HG02970 (cell line): ENCODE data around the gene ACER2.

Source experiments
- ATAC-seq: cut with Tn5 transposase; IDR thresholded peaks from one replicate; pipeline ENCODE4 v1.9.1; 2021; ENCODE audit warnings: mild to moderate bottlenecking, moderate library complexity, moderate number of reproducible peaks; ENCODE audit not compliant: unreplicated experiment, low FRiP score

Gene ACER2

DNA sequence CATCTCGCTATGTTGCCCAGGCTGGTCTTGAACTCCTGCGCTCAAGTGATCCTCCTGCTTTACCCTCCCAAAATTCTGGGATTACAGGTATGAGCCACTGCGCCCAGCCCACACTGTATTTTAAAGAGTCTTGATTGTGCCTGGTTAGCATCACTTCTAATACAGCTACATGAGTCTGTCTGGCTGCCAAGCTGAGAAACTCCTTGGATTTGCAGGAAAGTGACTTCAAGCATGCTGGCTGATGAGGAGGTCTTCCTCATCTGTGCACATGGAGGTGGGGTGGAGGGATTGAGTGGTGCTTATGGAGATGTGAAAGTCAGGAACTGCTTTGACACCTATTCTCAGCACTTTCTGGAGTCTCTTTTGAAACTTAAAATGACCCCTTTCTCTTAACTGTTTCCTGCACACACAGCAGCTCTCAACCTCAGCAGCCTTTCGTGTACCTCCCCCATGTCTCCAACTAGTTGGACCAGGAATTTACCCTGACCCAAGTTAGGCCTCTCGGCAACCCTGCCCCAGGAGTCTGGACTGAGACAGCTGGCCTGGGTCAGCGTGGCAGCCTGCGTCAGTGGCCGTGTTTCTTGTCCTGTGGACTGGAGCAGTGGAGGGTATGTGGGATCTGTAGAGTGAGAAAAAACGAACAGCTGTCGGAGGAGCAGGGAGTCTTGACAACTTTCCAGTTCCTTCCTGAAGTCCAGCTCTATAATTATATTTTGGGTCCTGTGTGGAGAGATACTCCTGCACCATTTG is 72.5 kb downstream of the ACER2 start:
- ATAC-seq = no peak

DNA sequence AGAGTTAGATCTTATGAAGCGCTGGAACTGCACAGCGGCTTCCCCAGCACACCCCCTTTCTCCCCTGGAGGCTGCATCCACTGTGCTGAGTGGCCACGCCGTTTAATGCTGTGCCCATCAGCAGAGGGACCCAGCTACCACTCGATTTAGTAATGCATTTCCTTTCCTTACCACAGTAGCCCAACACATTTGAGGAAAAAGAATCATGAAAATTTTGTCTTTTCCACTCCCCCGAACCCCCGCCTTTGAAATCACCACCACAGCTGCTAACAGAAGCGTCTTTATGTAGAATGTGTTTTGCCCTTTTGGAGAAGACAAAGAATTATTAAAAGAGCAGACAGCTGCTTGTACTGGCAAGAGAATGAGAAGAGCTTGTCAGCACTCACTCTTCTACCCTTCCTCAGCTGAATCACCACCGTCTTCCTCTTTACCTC is 73.2 kb downstream of the ACER2 start:
- no peak for ATAC-seq

DNA sequence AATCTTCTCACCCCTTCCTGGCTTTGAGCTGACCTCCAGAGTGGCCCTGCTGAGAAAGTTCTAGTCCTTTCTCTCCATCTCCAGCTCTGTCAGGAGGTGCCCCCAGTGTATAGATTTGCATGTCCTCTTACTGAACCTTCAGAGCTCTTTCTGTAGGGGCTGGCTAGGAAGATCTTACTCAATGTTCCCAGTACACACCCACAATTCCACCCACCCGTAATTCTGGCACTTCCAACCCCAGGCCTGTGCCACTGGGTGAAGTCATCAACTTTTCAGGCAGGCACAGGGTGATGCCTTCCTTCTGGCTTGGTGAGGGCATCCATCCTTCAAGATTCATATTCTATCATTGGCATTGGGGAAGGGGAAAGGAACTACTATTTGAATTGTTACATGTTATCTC is 75.9 kb downstream of the ACER2 start:
- no peak for ATAC-seq

DNA sequence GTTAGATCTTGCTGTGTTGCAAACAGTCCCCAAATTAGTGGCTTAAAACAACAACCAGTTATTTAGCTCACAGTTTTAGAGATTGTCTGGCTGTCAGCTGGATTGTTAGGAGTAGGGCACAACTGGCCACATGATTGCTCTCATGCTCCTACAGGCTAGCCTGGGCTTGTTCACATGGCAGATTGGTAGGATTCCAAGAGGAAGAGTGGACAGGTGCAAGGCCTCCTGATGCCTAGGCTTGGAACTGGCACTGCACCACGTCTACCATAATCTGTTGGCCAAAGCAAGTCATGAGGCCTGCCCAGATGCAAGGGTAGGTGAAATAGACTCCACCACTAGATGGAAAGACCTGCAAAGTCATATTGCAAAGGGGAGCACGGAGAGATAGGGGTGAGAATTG is 76.4 kb downstream of the ACER2 start:
- ATAC-seq = no peak

DNA sequence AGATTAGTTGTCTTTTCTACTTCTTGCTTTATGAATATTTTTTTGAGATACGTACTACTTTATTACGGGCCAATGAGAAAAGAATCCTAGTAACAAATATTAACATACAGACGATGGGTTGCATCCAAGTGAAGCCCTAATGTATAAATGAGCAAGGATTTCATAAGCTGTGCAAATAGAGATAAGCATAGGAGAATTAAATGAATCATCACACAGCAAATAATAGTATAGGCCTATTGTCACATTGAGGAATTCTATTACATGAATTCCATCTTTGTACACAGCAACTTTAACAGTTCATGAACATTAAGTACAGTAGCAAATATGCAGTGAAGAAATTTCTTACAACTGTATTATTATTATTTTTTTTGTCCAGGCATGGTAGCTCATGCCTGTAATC is 78.0 kb downstream of the ACER2 start:
- no peak for ATAC-seq

DNA sequence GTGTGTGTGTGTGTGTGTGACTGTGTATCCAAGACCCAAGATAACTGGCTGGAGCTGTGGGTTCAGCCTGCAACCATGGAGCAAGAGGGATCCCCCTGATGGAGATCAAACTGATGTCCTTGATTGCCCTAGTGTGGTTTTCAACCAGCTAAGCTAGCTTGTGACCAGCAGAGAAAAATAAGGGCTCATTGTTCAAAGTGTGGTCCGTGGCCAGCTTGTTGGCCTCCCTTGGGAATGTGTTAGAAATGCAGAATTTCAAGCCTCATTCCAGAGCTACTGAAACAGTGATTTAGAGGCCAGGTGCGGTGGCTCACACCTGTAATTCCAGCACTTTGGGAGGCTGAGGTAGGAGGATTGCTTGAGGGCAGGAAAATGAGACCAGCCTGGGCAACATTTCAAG is 79.9 kb downstream of the ACER2 start:
- no peak for ATAC-seq

DNA sequence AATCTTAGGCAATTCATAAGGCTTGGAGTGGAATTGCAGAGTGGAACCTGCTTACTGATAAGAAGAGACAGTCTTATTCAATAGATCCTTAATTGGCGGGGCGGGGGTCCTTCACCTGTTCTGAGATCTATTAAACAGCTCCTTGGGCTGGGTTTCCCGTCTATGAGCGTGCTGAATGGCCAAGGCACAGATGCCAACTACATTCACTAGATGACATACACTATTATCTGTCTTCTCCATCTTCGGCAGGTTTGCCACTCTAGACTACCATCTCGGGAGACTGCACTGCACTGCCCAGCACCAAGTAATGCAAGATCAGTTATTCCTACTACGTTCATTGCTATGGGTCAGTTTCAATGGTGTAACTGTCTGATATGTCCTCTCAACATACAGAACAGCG is 81.5 kb downstream of the ACER2 start:
- no peak for ATAC-seq

DNA sequence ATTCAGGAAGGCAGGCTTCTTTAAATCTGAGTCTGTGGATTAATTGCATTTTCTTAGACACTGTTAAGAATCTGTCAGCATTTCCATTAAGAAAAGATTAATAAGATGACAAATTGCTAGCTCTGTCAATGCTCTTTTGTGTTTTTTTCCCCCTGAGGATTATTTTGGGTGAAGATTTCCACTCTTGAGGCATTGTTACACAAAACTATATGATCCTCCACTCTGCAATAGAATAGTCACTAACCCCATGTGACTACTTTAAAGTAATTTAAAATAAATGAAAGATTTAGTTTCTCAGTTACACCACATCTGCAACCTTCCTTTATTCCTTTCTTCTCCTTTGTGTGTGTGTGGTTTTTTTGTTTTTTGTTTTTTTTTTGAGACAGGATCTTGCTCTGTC is 82.0 kb downstream of the ACER2 start:
- no peak for ATAC-seq

DNA sequence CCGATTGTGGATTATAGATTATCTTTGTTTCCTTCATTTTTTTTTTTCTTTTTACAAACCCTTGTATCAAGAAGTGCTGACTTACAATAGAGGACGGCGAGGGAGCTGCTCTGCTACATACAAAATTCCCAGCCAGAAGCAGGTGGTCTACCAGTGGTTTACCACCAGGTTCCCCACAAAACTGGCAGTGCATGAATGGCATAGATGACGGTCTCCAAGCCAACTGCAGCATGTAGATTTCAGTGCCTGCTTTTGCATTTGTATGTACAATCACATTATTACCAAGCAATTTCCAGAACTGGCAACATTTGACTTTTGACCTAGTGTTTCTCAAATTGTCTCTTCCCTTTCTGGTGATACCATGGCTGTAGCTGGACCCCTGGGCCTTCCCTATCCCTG is 84.0 kb downstream of the ACER2 start:
- no peak for ATAC-seq

DNA sequence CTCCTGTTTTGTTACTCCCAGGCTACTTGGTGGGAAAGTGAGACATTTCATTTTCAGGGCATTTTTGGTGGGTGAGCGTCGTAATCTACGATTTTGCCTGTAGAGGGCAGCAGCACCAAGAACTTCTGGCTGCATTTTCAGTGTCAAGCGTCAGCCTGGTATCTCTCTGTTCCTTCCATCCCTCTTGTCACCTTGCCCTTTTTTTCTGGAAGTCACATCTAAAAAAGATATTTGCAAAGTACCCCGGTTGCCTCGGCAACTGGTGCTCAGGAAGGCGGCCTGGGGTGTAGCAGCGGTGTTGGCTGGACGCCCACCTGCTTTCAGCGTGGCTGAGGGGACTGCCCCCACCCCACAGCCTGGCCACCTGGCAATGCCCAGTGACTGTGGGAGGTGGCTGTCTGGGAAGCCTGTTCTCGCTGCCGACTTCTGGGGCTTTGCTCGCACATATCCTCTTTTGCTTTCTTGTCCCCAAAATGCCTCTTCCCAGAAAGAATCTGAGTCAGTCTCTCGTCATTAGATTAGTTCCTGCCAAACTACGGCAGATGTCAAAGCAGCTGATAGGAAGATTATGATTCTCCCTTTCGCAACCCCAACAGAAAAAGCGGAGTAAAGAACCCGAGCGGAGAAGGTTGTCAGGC is 84.5 kb downstream of the ACER2 start:
- no peak for ATAC-seq

DNA sequence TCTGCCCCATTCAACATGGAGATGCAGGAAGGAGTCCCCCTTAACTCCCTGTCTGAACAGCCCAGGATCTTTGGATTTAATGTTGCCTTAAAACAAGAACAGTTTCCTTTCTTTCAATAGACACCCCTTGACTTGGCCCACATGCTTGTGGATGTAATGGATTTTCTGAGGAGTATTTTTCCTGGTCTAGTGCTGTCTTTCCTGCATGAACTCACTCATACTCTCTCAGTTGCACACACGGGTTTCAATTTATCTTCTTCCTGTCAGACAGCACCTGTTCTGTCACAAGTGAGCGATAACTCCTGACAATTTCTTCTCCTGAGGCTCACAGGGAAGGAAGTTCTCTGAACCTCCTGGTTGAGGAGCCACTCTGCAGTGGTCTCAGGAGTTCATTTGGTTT is 85.1 kb downstream of the ACER2 start:
- ATAC-seq = no peak

DNA sequence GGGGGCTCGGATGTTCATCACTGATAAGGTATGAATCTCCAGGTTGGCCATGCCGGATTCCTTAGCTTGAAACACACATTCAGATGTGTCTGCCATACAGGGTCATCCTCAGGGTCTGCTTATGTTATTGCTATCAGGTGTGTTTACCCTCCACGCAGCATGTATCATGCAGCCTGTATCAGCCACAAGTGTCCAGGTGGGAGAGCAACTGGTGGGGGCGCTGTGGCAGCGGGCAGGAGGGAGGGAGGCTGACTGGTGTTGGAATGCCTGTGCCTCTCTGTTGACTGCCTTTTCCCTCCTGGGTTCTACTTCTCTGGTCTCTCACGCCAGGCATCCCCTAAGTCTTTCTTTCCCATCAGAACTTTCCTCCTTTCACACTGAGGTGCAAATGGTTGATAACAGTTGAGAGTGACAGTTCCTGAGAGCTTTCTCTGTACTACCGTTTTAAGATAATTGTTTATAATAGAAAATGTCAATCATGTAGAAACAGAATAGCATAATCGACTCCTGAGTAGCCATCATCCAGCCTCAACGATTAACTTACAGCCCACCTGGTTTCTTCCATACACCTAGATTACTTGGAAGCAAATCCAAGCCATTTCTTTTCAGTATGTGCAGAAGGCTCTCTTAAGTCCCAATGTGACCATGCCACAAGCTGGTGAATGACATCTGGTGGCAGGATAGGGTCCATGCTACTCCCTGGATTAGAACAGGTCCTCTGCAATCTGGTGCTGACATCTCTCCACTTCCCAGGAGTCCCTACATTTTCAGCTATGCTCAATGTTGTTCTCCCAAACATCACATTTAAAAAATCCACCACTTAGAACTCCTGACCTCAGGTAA is 86.6 kb downstream of the ACER2 start:
- no peak for ATAC-seq

DNA sequence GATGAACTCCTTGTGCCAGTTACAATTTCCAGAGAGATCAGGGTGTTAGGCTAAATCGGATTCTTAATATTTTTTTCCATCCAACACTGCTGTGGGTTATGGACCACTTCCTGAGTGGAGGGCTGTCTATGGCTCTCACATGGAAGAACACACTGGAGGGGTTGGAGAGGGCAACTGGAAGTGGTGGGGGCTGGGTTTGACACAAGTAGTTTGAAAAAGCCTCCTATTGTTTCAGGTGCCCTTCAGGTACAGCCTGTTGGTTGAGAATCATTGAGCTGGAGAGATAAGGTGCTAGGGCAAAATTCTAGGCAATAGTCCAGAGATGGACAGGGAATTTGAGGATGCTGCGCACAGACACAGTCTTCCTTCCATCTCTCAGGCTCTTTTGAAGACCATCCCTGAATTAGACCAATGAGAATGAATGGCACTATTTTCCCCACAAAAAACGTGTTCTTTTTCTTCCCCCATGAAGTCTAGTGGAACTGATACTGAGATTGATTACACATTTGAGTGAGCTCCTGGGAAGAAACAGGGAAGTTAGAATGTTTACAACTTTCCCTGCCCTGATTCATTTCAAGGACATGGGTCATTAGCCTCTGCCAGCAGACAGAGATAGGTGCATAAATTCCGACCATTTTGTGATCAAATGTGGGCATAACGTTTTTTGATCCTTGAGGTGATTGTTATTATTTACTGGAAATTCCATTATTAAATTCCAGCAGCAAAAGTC is 87.7 kb downstream of the ACER2 start:
- no peak for ATAC-seq

DNA sequence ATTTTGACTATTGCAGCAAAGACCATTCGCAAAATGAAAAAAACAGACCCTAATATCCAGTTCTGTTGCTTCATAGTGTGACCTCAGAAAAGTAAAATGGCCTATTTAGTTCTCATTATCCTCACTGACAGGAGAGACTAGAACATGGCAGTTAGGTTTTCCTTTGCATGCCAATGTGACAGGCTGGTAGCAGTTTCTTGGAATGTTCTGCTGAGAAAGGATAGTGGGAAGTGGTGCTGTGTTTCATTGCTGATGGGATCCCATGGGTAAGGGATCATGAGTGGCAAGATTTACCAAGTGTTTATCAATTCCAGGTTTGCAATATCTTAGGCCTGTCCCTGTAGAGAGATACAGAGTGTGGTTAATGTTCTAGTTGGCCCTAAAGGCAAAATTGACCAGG is 88.5 kb downstream of the ACER2 start:
- no peak for ATAC-seq

DNA sequence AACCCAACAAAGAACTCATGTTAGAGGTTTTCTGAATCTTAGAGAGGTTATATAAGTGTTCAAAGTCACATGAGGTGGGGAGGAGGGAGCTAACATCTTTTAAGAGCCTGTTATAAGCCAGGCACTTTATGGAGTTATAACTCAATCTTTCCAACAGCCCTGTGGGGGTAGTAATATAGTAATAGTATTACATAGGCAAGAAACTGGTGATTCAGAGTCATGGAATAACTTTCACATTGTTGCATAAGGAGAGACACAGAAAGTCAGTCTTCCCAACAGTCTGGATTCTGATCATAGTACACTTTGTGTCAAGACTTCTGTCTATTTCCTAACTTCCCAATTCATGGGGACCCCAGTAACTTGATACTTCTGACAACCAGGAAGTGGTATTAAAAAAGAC is 89.2 kb downstream of the ACER2 start:
- ATAC-seq = no peak
